Cerebellar cortex (tissue), 1 donor: ENCODE results near the gene SNCAIP.
A peak's percentile ranks its signal among the peaks of the same experiment; 100 is the strongest.

Experiments
- DNase-seq: peaks from one replicate; pipeline ENCODE4 v3.0.0-alpha.2; 2015; ENCODE audit warnings: low spot score

SNCAIP gene

DNA sequence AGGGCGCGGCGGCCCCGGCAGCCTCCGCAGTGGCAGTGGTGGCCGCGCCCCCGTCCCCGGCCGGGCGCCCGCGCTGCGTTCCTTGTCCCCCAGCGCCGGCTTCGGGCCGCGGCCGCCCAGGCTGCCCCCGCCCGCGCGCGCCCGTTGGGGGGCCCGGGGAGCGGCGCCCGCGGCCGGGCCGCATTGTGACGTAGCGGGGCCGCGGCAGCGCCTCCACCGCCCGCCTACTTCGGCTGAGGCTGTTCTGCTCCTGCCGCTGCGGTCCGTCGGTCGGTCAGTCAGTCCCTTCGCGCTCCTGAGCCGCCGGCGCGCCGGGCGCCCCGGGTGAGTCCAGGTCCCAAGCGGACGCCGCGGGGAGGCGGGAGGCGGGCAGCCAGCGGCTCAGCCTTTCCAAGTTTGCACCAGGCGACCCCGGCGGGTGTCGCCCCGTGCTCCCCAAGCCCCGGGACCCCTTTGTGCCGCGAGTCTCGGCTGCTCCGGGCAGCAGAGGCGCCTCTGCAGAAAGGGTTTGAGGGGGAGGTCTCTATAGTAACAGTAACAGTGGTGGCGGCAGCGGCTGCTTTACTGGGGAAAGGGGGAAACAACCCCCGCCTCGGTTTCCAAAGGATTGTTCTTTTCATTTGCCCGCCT lies at the start of gene SNCAIP:
Gene SNCAIP (plus strand): TSS at position 277 of the 630 bp plus-strand sequence. CDS start 78,898 bp downstream, outside the sequence.
- DNase-seq = peak; percentile 40

DNA sequence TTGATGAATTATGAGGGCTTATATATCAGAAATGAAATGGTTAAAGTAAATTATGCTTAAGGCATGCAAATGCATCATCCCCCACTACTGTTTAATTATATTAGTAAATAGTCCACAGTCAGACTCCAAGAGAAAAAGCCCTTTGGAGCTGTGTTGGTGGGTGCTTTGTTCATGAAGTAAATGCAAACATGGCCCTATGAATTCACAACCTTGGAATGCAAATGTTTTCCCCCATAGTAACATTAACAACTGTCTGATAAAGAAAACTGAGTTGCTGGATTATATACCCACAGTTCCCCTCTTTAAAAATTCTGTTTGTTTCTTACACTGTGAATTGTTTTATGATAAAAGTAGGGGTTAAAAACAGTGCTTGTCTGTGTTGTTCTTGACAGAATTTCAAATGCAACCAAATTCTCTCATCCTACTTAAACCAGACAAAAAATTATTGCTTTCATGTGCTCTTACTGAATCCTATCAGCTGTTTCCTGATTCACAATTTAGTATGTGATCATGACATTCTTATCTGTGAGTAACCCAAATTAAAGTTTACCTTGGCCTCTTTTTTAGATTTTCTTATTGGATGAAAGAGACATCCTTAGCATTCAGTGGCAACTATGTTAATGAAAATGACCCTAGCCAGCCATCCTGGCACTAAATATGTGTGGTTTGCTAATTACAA lies 48.5 kb upstream of the SNCAIP start:
- DNase-seq = no peak

DNA sequence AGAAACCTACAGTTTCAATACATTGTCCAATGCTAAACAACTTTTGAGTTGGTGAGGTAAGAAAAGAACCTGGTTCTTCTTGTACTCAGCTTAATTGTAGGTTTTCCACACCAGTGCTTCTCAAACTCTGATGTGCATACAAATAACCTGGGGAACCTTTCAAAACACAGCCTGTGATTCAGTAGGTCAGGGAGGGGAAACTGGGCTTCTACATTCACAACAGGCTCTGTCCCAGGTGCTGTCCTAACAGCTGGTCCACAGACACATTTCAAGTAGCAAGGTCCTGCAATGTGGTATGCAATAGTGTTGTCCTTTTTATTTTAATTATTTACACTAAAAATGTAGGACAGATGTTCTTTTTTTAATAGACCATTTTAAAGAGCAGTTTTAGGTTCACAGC lies 47.4 kb upstream of the SNCAIP start:
- DNase-seq = no peak

DNA sequence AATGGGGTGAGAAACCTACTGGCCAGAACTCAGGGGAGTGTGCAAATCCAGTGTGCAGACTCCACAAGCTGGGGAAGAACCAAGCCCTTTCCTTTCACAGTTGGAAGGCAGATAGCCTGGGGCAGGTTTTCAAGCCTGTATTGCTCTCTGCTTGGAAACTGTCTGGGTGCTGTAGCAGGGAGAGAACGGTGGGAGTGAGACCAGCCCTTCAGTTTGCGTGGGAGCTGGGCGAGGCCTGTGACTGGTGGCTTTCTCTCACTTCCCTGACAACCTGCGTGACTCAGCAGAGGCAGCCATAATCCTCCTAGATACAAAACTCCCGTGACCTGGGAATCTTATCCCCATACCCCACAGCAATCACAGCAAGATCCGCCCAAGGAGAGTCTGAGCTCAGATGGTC lies 44.9 kb upstream of the SNCAIP start:
- DNase-seq = no peak

DNA sequence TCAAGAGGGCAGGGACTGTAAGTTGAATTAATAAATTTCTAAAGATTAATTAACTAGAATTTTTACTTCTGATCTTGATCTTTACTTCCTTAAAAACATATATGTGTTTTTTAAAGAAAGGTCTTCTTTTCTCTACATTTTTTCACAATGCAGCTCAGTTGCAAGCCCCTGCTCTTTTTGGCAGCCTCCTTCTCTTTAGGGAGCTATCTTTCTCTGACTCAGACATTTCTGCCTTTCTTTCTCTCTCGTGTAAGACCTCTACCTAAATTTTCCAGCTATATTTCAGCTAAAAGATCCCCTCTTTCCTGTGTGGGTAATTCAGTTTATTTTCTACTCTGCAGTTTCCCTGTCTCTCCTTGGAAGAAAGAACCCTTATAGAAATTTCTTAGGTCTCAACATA lies 38.3 kb upstream of the SNCAIP start:
- DNase-seq = no peak

DNA sequence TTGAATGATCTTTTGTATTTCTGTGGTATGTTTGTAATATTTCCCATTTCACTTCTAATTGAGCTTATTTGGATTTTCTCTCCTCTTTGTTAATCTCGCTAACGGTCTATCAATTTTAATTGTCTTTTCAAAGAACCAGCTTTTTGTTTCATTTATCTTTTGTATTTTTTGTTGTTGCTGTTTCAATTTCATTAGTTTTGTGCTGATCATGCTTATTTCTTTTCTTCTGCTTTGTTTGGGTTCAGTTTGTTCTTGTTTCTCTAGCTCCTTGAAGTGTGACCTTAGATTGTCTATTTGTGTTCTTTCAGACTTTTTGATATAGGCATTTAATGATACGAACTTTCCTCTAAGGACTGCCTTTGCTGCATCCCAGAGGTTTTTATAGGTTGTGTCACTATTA lies 28.4 kb upstream of the SNCAIP start:
- no peak for DNase-seq

DNA sequence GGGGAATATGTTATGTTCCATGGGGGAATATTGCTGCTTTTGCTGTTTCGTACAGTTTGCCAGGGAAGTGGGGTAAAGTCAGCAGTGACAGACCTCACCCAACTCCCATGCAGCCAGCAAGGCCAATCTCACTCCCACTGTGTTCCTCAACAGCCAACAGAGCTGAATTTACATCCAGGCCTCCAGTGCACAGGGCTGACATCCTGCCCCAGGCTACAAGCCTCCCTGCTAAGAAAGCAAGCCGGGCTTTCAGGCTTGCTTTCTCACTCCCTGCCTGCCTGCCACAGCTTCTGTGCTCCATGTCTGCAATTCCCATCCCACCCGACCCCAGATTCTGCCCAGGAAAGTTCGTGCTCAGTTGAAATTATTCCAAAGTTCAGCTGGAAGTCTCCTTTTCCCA lies 25.5 kb upstream of the SNCAIP start:
- no peak for DNase-seq

DNA sequence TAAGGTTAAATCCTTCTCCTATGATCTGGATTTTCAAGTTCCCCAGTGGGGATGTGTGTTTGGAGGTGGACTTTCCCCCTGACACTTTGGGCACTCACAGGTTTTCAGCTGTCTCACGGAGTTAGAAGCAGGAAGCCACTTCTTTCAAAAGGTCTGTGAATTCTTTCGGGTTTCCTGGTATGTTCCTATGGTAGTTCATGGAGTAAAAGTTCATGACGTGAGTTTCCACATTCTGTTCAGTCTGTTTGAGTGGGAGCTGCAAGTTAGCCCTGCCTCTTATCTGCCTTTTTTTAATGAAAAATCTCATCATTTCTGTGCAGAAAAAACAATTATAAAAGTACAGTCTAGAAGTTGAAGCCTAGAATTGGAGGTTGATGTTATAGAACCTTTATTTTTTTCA lies 24.9 kb upstream of the SNCAIP start:
- no peak for DNase-seq

DNA sequence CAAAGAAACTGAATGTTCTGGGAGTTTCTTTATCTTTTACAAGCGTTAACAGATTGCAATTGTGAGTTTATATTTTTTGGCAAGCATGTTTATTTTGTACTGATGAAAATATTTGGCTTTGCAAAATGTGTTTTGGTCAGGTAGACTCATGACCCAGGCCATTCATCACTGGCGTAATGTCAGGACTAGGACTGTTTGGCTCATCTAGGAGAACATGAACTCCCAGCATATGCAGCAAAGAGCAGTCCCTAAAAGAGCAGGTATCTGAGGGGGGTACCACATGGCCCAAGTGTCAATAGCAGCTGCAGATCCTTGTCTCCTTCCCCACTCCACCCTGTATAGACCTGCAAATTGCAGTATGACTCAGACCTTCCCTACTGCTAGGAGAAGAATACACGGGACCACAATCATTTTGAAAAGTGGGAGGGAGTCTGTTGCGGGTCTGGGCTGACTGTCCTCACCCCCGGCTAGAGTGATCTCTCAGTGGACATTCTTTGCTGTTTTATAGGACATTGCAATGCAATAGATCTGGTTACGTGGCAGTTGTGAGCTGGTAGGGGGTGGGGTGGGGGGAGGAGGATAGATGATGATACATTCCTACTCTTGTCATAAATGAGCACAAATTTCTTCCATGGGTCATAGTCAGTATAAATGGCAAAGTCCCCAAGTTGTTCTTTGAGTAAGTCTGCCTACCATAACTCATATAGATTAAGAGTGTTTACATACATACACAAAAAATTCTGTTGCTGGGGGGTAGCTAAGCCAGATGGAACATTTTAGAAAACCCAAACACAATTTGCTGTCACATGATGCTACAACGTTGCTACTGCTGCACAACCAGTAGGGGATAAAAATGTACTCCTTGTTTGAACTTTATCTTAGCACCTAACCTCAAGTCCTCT lies 20.8 kb upstream of the SNCAIP start:
- no peak for DNase-seq

DNA sequence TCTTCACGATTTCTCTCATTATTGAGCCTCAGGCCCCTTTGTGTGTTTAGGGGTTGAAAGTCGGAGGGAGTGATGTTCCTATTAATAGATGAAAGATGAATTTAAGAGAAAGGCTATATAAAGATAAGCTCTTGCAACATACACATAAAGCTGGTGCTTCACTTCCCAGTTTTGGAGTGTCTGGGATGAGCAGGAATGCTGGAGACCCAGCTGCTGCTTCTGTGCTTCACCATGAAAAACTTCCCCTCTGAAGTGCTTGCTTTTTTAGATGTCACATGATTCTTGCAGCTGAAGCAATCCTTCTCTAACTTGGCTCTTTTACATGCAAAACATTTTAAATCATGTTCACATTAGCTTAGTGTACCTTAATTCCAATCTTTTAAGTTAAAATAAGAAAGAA lies 19.7 kb upstream of the SNCAIP start:
- DNase-seq = no peak

DNA sequence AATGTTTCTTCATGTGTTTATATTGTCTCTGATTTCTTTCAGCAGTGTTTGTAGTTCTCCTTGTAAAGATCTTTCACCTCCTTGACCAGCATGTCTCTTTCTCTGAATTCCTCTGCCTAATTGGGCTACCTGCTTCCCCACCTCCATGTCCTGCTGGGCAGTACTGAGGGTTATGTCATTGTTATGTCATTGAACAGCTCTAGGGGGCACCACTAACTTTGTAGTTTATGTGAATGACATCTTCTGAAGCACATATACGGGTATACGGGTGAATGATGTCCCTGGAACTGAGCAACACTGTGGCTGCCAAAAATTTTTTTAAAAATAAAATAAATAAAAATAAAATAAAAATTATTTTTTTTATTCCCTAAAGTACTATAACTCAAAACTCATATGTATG lies 16.9 kb upstream of the SNCAIP start:
- DNase-seq = peak; percentile 42

DNA sequence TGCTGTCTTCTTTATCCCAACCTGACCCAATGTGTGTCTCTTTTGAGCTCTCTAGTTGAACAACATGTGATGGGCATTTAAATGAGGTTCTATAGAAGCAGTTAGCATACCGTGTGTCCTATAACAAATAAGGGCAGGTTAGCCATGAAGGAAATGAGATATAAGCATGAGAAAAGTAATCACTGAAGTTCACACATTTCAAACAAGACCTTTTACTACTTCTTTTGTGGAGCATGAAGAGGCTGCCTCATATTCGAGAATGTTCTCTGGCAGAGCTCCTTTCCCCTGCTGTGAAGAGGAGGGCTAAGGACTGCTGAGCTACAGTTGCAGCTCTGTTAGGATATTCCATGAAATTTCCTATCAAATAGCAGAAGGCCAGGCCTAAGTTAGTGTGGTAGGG lies 15.2 kb upstream of the SNCAIP start:
- DNase-seq = no peak

DNA sequence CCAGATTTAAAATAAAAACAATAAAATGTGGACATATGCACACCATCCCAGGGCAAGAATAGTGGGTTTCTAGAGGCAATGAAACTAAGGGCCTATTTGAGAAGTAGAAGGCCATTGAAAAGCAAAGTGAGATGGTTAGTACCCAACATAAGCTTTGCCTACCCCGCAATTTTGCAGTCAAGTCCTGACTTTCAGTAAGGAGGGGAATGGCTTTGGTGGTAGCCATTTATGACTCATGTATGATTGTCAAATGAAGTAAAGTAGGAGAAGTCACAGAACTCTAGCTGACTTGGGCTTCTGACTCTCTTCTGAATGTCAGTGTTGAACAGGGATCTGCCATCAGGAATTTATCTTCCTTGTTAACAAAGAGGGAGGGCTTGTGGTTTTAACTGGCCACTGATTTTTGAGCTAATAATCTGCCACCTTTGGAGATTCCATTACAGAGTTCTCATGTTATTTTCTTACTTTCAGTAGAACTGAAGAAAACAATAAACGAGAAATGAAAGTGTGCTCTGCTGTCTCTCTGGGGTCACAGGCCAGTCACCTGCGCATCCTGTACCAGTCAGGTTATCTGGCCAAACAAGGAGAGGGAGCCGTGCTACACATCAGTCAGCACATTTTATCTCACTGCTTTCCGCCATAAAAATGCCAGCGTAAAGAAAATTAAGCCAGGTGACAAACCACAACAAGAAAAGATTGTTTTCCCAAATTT lies 14.3 kb upstream of the SNCAIP start:
- no peak for DNase-seq

DNA sequence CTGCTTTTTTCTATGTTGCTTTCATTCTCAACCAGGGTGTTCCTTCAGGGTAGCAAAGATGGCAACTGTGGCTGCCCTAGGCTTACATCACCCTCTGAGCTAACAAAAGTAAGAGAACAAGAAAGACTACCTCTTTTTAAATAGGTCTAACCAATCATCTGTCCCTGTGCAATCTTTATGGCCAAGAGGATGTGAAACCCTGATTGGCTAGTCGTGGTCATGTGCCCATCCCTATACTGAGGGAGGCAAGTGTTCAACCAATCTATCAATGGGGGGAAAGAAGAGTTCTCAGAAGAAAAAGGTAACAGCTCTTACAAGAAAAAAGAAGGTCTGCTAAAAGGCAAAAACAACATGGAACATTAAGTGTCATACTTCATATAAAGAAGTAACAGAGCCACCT lies 11.7 kb upstream of the SNCAIP start:
- DNase-seq = no peak

DNA sequence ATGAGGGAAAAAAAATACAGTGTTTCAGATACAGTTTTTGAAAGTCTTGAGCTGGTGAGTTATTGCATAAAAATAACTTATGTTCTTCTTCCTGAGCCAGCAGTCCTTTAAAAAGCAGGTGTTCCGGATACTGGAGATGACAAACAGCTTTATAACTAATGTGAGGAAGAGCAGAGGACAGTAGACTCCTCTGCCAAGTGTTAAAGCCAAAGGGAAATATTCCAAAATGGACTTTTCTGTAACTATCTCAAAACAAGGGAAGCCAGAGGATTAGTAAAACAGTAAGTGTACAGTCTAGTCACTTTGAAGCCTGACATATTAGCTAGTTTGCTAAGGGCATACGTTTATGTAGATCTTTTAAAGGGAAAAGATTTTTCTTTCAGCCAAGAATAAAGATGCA lies 11.0 kb upstream of the SNCAIP start:
- no peak for DNase-seq

DNA sequence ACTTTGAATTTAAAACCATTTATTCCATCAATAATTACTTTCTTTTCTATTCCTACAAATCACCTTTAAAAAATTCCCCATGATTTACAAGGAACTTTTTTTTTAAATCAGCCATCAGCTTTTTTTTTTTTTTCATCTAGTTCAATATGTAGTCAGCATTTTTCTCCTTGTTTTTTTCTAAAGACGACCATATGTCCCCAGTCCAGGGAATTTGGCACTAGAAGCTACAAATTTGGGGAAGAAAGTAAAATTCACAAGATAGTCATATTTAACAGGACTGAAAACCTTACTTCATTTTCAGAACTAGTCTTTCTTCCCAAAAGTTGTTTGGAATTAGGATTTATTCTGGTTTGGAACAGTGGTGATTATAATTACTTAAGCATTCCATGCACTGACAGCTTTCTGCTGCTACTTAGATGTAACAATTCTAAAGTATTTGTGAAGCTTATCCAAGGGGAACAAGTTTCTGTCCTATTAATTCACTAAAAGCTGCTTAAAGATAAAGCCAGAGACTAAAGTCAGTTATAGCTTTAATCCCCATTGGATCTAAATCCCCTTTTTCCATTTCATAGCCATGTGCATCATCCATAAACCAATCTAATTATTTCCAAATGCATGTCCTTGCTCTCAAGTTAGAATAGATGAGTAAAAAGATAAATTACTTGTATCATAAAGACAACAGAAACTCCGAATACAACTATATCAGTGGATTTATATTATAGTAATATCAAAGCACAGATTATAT lies 7.4 kb upstream of the SNCAIP start:
- peak; percentile 32 for DNase-seq

DNA sequence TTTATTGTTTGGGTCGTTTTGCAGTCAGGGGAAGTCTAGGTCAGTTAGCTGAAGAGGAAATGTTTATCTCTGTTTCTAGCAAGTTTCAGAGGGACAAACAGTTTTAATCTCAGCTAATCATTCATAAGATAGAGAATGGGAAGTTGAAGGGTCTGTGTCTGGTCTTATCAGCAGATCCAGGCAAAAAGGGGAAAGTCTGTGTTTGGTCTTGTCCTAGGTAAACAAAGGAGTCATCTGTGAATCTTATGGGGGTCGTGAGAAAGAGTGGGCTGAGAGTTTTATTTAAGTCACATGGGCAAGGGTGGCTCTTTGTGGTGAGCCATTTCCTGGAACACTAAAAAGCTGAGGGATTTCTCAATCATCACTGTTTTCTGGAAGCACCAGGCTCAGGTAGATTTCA lies 5.6 kb upstream of the SNCAIP start:
- DNase-seq = no peak

DNA sequence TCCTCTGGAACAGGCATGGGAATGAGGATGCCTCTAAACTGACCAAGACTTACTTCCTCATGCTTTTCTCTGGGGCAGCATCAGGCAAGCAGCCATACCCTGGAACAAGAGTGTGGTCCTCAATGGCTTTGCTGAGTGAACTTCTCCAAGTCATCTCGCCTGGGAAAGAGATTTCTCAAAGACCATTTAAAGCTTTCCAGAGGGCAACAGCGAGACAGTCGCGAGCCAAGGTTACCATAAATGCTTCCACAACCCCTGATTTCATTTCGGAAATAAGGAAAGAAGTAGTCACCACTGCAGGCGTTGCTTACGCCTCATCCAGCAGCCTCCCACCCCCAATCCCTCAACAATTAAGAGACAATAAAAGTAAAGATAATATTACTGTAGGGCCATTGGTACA lies 1.1 kb upstream of the SNCAIP start:
- peak; percentile 36 for DNase-seq

DNA sequence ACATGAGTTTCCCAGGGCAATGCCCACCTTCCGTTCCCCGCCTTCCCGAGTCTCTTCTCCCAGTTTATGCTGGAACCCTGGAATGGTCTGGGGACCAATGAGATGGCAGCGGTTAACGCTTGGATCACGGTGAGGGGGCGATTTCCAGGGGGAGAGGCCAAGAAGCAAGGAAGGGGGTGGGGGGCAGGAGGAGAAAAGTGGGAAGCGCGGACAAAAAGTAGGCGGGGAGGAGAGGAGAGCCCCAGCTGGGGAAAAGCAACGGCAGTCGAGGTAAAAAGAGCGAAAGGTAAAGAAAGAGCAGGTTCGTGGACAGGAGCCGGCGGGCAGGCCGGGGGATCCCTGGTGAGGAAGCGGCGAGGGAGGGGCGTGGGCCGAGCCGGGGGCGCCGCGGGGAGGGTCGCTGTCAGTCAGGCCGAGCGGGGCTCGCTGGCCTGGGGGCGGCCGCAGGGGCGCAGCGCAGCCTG lies 508 bp upstream of the SNCAIP start:
- DNase-seq = peak; percentile 25

DNA sequence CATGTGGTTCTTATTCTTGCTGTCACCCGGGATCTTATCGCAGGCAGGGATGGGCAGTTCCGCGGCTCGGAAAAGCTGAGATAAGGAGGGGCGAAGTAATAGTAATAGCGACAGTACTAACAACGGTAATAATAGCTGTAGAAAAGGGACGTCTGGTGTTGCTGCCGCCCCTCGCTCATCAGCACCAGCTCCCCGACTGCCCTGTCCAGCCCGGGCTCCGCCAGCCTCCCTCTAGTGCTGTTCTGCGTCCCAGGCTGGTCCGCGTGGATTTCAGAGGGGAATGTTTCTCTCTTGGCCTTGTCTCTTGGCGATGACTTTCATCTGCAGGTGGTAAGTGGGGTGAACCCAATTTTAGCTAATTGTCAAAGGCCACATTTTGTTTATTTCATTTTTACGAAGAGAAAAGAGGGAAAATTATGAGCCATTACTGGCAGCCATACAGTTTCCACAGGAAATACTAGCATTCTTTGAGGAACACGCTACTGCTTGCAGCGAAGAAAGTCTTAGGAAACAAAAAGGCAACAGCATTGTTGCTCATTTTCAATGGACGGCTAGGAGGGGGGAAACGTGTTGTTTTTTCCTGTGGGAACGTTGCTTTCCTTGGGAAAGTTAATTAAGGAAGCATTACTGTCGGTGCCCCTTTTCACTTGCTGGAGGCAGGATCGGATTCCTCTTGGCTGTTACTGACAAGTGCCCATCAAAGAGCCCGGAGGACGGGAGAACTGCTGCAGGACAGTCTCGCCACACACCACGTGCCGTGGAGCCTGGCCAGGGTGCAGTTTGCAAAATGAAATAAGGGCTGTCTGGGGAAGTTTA lies 762 bp downstream of the SNCAIP start:
- DNase-seq = peak; percentile 68

DNA sequence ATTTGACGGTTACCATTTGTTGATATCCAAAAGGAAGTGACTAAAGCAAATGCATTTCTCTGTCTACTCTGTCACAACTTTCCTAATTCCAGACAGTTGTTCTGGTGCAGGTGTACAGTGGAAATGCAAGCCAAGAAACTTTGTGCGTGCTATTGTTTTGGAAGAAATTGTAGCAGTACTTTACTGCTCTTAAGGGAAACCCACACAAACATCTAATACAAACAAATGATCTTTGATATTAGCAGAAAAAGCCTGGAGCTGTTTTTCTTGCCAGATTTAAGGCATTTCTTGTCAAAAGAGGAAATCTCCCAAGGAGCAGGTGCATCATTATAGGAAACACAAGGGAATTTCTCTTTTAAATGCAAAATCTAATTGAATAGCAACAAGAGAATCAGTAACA lies 2.0 kb downstream of the SNCAIP start:
- DNase-seq = no peak
